ENCODE results near the gene CELSR2.
A peak's percentile ranks its signal among the peaks of the same experiment; 100 is the strongest.

Gene CELSR2

DNA sequence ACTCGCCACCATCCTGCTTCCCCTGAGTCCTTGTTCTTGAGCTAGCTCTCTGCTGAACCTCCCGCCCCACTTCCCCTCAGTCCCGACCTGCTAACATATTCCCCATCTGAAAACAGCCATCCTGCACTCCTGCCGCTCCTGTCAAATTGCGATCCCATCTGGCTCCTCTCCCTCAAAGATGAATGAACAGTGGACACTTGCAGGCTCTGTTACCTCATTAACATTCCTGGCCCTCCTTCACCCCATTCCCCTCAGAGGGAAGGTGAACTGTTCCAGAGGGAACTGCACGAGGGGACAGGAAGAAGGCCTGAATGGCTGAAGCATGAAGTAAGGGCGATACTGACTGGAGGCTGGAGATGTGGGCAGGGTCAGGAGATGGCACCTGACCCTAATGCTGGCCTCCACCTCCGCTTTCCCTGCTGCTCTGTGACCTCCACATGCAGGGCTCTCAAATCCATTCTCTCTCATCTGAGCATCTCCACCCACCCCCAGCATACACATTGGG, 7.4 kb upstream of the CELSR2 start:
- Mint-ChIP-seq H3K27me3 (ENCODE audit: low read depth) (peaks cover 12% of the 10 kb centered on the region), H3K36me3 (ENCODE audit: low read depth) (peaks cover 17% of the 10 kb centered on the region), H3K4me3 (peak overlapping the region in 1 of 3 experiments; percentile 9), H3K4me1 (peaks cover 41% of the 10 kb centered on the region), H3K9me3 (no peaks in the 10 kb centered on the region), H3K27ac (peak overlapping the region in 2 of 3 experiments; percentile 12 to 39)
- TF ChIP-seq, protein P1, sequence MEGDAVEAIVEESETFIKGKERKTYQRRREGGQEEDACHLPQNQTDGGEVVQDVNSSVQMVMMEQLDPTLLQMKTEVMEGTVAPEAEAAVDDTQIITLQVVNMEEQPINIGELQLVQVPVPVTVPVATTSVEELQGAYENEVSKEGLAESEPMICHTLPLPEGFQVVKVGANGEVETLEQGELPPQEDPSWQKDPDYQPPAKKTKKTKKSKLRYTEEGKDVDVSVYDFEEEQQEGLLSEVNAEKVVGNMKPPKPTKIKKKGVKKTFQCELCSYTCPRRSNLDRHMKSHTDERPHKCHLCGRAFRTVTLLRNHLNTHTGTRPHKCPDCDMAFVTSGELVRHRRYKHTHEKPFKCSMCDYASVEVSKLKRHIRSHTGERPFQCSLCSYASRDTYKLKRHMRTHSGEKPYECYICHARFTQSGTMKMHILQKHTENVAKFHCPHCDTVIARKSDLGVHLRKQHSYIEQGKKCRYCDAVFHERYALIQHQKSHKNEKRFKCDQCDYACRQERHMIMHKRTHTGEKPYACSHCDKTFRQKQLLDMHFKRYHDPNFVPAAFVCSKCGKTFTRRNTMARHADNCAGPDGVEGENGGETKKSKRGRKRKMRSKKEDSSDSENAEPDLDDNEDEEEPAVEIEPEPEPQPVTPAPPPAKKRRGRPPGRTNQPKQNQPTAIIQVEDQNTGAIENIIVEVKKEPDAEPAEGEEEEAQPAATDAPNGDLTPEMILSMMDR (IDR thresholded peaks at IDR 0.05; ENCODE audit: unreplicated experiment in 3 of 3) = no peak

DNA sequence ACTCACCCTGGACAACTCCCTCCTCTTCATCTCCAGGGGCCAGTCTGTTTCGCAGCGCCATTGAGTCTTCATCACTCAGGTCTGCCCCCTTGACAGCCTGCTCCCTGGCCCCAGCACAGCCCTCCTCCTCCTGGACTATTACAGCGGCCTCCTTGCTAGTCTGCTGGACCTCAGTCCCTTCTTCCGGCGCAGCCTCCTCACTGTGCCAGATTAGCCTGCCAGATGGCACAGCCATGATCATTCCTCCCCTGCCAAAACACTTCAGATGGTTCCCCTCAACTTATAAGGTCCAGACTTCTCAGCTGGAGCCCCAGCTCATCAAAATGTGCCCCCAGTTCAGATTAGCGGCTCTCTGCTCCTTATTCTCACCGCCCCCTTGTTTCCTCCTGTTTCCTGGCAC, 7.0 kb upstream of the CELSR2 start:
- Mint-ChIP-seq H3K4me1 (peaks cover 41% of the 10 kb centered on the region), H3K36me3 (ENCODE audit: low read depth) (peaks cover 12% of the 10 kb centered on the region), H3K4me3 (no peak overlapping the region), H3K27me3 (ENCODE audit: low read depth) (peaks cover 13% of the 10 kb centered on the region), H3K9me3 (no peaks in the 10 kb centered on the region), H3K27ac (peak overlapping the region in 2 of 3 experiments; percentile 12 to 39)
- TF ChIP-seq, protein P1 (IDR thresholded peaks at IDR 0.05; ENCODE audit: unreplicated experiment in 3 of 3) = no peak

DNA sequence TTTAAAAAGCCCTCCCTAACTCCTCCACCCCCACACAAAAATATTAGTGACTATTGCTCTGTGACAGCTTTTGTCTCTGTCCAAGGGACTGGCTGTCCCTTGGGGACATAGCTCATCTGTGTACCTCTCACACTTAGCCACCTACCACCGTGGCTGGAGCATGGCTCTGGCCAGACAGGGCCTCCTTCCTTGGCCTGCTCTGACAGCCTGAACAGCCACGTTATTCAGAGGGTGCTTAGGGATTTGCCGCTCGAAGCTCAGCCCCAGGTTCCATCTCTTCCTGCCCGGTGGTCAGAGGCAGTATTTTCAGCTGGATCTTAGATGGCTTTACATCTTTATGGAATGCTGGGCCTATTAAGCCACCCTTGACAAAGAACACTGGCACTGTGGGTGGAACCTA, 6.1 kb upstream of the CELSR2 start:
- H3K4me3 Mint-ChIP-seq = no peak overlapping the region
- H3K9me3 Mint-ChIP-seq = no peaks in the 10 kb centered on the region
- peaks cover 4% of the 10 kb centered on the region for H3K36me3 Mint-ChIP-seq (ENCODE audit: low read depth)
- peaks cover 41% of the 10 kb centered on the region for H3K4me1 Mint-ChIP-seq
- no peak overlapping the region for H3K27ac Mint-ChIP-seq
- TF ChIP-seq, protein P1 (IDR thresholded peaks at IDR 0.05; ENCODE audit: unreplicated experiment in 3 of 3) = no peak
- H3K27me3 Mint-ChIP-seq (ENCODE audit: low read depth) = peaks cover 13% of the 10 kb centered on the region

DNA sequence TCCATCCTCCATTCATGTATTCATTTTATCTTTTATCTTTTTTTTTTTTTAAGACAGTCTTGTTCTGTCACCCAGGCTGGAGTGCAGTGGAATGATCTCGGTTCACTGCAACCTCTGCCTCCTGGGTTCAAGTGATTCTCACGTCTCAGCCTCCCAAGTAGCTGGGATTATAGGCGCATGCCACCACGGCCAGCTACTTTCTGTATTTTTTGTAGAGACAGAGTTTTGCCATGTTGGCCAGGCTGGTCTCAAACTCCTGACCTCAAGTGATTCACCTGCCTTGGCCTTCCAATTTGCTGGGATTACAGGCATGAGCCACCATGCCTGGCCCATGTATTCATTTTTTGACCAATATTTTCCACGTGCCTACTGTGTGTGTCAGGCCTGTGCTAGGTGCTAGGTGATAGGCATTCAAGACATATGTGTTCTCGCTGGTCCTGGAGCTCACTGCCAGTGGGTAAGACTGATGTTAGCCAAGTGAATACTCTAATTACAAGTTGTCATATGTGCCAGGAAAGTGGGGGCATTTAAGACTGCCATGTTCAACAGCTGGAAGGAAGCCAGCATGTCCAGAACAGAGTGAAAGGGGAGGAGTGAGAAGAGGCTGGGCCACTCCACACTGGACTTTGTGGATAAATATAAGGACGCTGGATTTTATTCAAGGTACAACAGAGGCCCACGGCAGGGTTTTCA, 5.3 kb upstream of the CELSR2 start:
- no peak overlapping the region for H3K27ac Mint-ChIP-seq
- H3K27me3 Mint-ChIP-seq (ENCODE audit: low read depth) = peaks cover 13% of the 10 kb centered on the region
- H3K9me3 Mint-ChIP-seq = no peaks in the 10 kb centered on the region
- H3K4me3 Mint-ChIP-seq = no peak overlapping the region
- TF ChIP-seq, protein P1 (IDR thresholded peaks at IDR 0.05; ENCODE audit: unreplicated experiment in 3 of 3) = no peak
- H3K4me1 Mint-ChIP-seq = peaks cover 35% of the 10 kb centered on the region
- H3K36me3 Mint-ChIP-seq (ENCODE audit: low read depth) = no peaks in the 10 kb centered on the region

DNA sequence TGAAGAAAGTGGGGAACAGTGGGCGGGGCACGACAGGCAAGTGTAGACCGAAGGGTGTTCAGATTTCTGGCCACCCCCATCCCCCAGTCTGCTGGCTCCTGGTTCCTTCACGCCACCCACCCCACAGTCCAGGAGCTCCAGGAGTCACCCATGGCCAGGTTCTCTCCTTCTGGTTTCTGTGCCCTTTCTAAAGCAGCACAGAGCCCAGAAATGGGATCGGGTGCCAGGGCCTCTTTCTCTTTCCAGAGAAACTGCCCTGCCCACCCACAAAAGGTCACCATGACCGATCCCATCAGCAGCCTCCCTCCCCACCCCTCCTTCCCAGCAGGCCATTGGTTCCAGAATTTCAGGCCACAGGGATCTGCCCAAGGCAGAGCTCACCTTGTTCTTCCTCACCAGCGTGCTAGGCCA, 3.2 kb upstream of the CELSR2 start:
- Mint-ChIP-seq H3K4me1 (peaks cover 35% of the 10 kb centered on the region), H3K27ac (peak overlapping the region in 1 of 3 experiments; percentile 55)

More for the DNA sequence above, 3.2 kb upstream of the CELSR2 start:
- Mint-ChIP-seq H3K4me3 (no peak overlapping the region), H3K9me3 (no peaks in the 10 kb centered on the region), H3K27me3 (ENCODE audit: low read depth) (peaks cover 18% of the 10 kb centered on the region), H3K36me3 (ENCODE audit: low read depth) (no peaks in the 10 kb centered on the region)
- TF ChIP-seq, protein P1 (IDR thresholded peaks at IDR 0.05; ENCODE audit: unreplicated experiment in 3 of 3) = no peak
